ENCODE measurements around the gene LSAMP. TPM values are rescaled to one million over a fixed set of nuclear protein-coding genes. Genes with fewer than 3 reads are reported as not detected.

Gene LSAMP
- polyA plus RNA-seq, 3 donors: not detected

GRCh38 chr3:116240261-116240660 lies 205.0 kb downstream of the LSAMP start:
- Histone ChIP-seq H3K36me3 (replicated peaks in 1 of 2; ENCODE audit: control insufficient read depth in 1 of 2, insufficient read depth in 2 of 2, low read length in 2 of 2) (no peaks in the 10 kb centered on the region), H3K4me1 (ENCODE audit: control insufficient read depth in 1 of 2, insufficient read depth in 2 of 2, low read length in 2 of 2) (no peaks in the 10 kb centered on the region), H3K4me2 (replicated peaks; ENCODE audit: extremely low read depth, low read length, poor library complexity, severe bottlenecking) (no peak overlapping the region), H3K79me2 (ENCODE audit: insufficient read depth, low read length) (no peaks in the 10 kb centered on the region), H3K27me3 (ENCODE audit: control insufficient read depth in 2 of 2, insufficient read depth in 2 of 2, low read length in 2 of 2) (no peaks in the 10 kb centered on the region), H2AFZ (ENCODE audit: insufficient read depth, low read depth, low read length, poor library complexity, severe bottlenecking) (no peak overlapping the region), H3K27ac (ENCODE audit: low read depth in 1 of 2, low read length in 2 of 2) (no peak overlapping the region), H3K9ac (ENCODE audit: insufficient read depth, low read length, poor library complexity, severe bottlenecking) (no peak overlapping the region), H3K4me3 (replicated peaks in 1 of 3; ENCODE audit: low read depth in 2 of 3, low read length in 3 of 3) (no peak overlapping the region), H3K9me3 (replicated peaks in 1 of 2; ENCODE audit: control insufficient read depth in 1 of 2, insufficient read depth in 1 of 2, low read length in 2 of 2) (no peaks in the 10 kb centered on the region), H4K20me1 (ENCODE audit: insufficient read depth, low read length) (no peaks in the 10 kb centered on the region)
- TF ChIP-seq CTCF (IDR thresholded peaks at IDR 0.05): no peak
- H3K4me1 Mint-ChIP-seq: no peaks in the 10 kb centered on the region
- H3K4me3 Mint-ChIP-seq: no peak overlapping the region
- no peak for DNase-seq
- no peak overlapping the region for H3K27ac Mint-ChIP-seq
- H3K36me3 Mint-ChIP-seq: no peaks in the 10 kb centered on the region
- peaks cover 0 to 7% (median 0%) of the 10 kb centered on the region in 7 donors for H3K9me3 Mint-ChIP-seq
- no peaks in the 10 kb centered on the region for H3K27me3 Mint-ChIP-seq (ENCODE audit: low read depth in 3 of 3)
- intact Hi-C loops (cut with micrococcal nuclease): no loop called here
- WGBS (ENCODE audit: insufficient coverage): no CpG with 5 or more reads among the region's 1 CpG

- Histone ChIP-seq H3K27me3 (ENCODE audit: control insufficient read depth in 2 of 2, insufficient read depth in 2 of 2, low read length in 2 of 2) (no peaks in the 10 kb centered on the region), H3K4me3 (replicated peaks in 1 of 3; ENCODE audit: low read depth in 2 of 3, low read length in 3 of 3) (no peak overlapping the region), H3K9me3 (replicated peaks in 1 of 2; ENCODE audit: control insufficient read depth in 1 of 2, insufficient read depth in 1 of 2, low read length in 2 of 2) (no peaks in the 10 kb centered on the region), H3K4me2 (replicated peaks; ENCODE audit: extremely low read depth, low read length, poor library complexity, severe bottlenecking) (no peak overlapping the region), H3K79me2 (ENCODE audit: insufficient read depth, low read length) (no peaks in the 10 kb centered on the region), H3K27ac (ENCODE audit: low read depth in 1 of 2, low read length in 2 of 2) (no peak overlapping the region), H3K36me3 (replicated peaks in 1 of 2; ENCODE audit: control insufficient read depth in 1 of 2, insufficient read depth in 2 of 2, low read length in 2 of 2) (no peaks in the 10 kb centered on the region), H3K9ac (ENCODE audit: insufficient read depth, low read length, poor library complexity, severe bottlenecking) (no peak overlapping the region), H2AFZ (ENCODE audit: insufficient read depth, low read depth, low read length, poor library complexity, severe bottlenecking) (no peak overlapping the region), H3K4me1 (ENCODE audit: control insufficient read depth in 1 of 2, insufficient read depth in 2 of 2, low read length in 2 of 2) (no peaks in the 10 kb centered on the region), H4K20me1 (ENCODE audit: insufficient read depth, low read length) (no peaks in the 10 kb centered on the region)
- Mint-ChIP-seq H3K27me3 (ENCODE audit: low read depth in 3 of 3) (peaks cover 0 to 2% (median 0%) of the 10 kb centered on the region in 3 donors), H3K9me3 (peaks cover 0 to 7% (median 0%) of the 10 kb centered on the region in 7 donors), H3K4me1 (no peaks in the 10 kb centered on the region), H3K27ac (no peak overlapping the region), H3K4me3 (no peak overlapping the region), H3K36me3 (no peaks in the 10 kb centered on the region)
- intact Hi-C loops (cut with micrococcal nuclease): no loop called here
- 25% methylated on average over 1 of the region's 2 CpGs for WGBS (ENCODE audit: insufficient coverage)
- DNase-seq: no peak
- TF ChIP-seq CTCF (IDR thresholded peaks at IDR 0.05): no peak
These were observed 206.3 kb downstream of the LSAMP start for GRCh38 chr3:116238846-116239565.
